Osteoblast (primary cell): Measurements from ENCODE around the gene JPH3. TPM values are rescaled to one million over a fixed set of nuclear protein-coding genes. Genes with fewer than 3 reads are reported as not detected.

Source experiments
- DNase-seq: peaks from one replicate; pipeline ENCODE4 v3.0.0; 2011; ENCODE audit warnings: low spot score, mixed read lengths; ENCODE audit not compliant: insufficient read length; ENCODE audit errors: missing footprints
- H2AFZ ChIP-seq: 2 replicates; pipeline ENCODE4 v1.6.0; 2011; ENCODE audit warnings: mild to moderate bottlenecking, low read length
- H3K27ac ChIP-seq: 2 replicates; pipeline ENCODE4 v1.5.1; 2011; ENCODE audit warnings: mild to moderate bottlenecking, low read depth, low read length, moderate library complexity
- H3K27me3 ChIP-seq: 2 replicates; pipeline ENCODE4 v1.6.0; 2012; ENCODE audit warnings: mild to moderate bottlenecking, control low read depth, inconsistent platforms, low read length, moderate library complexity; ENCODE audit not compliant: insufficient read depth
- H3K36me3 ChIP-seq: 2 replicates; pipeline ENCODE4 v1.5.1; 2011; ENCODE audit warnings: mild to moderate bottlenecking, low read length, control low read depth, moderate library complexity; ENCODE audit not compliant: insufficient read depth
- H3K4me1 ChIP-seq: 2 replicates; pipeline ENCODE4 v1.5.1; 2011; ENCODE audit warnings: mild to moderate bottlenecking, low read length, control low read depth, moderate library complexity; ENCODE audit not compliant: insufficient read depth
- H3K4me2 ChIP-seq: 2 replicates; pipeline ENCODE4 v1.6.0; 2011; ENCODE audit warnings: mild to moderate bottlenecking, low read length; ENCODE audit not compliant: insufficient read depth
- H3K4me3 ChIP-seq: fragments of 200-600 bp; sonication (generic); 3 replicates; pipeline ENCODE4 v1.5.1; 2012; ENCODE audit warnings: mild to moderate bottlenecking, low read length, inconsistent platforms; ENCODE audit not compliant: insufficient read depth
- H3K79me2 ChIP-seq: 2 replicates; pipeline ENCODE4 v1.6.0; 2012; ENCODE audit warnings: mild to moderate bottlenecking, low read length, control low read depth, inconsistent platforms; ENCODE audit not compliant: insufficient read depth
- H3K9me3 ChIP-seq: 2 replicates; pipeline ENCODE4 v1.5.1; 2011; ENCODE audit warnings: low read depth, low read length, control low read depth
- H4K20me1 ChIP-seq: 2 replicates; pipeline ENCODE4 v1.6.0; 2012; ENCODE audit warnings: mild to moderate bottlenecking, low read length, control low read depth; ENCODE audit not compliant: insufficient read depth
- total RNA-seq: library from RNA; depleted of rRNA; stranded (reverse); fragments of >200 nt; gene quantifications from 2 replicates; pipeline ENCODE4 v1.2.3, GENCODE V29; 2012
- TF ChIP-seq, protein P1 (sequence below): IDR thresholded peaks from 2 replicates; pipeline ENCODE4 v1.5.1; 2011; ENCODE audit warnings: mild to moderate bottlenecking, low read depth, low read length, moderate library complexity; ENCODE audit errors: extremely low read depth

Gene JPH3
- total RNA-seq, 1 donor, result not detected

GRCh38 chr16:87628940-87629339, 26.6 kb downstream of the JPH3 start:
- Histone ChIP-seq H3K27me3 (peaks cover 34% of the 10 kb centered on the region), H3K4me3 (no peak overlapping the region), H3K36me3 (no peaks in the 10 kb centered on the region), H3K27ac (no peak overlapping the region), H2AFZ (no peak overlapping the region), H4K20me1 (no peaks in the 10 kb centered on the region), H3K79me2 (no peaks in the 10 kb centered on the region), H3K4me2 (no peak overlapping the region), H3K9me3 (peaks cover 7% of the 10 kb centered on the region), H3K4me1 (no peaks in the 10 kb centered on the region)
- TF ChIP-seq, protein P1, sequence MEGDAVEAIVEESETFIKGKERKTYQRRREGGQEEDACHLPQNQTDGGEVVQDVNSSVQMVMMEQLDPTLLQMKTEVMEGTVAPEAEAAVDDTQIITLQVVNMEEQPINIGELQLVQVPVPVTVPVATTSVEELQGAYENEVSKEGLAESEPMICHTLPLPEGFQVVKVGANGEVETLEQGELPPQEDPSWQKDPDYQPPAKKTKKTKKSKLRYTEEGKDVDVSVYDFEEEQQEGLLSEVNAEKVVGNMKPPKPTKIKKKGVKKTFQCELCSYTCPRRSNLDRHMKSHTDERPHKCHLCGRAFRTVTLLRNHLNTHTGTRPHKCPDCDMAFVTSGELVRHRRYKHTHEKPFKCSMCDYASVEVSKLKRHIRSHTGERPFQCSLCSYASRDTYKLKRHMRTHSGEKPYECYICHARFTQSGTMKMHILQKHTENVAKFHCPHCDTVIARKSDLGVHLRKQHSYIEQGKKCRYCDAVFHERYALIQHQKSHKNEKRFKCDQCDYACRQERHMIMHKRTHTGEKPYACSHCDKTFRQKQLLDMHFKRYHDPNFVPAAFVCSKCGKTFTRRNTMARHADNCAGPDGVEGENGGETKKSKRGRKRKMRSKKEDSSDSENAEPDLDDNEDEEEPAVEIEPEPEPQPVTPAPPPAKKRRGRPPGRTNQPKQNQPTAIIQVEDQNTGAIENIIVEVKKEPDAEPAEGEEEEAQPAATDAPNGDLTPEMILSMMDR, result no peak
- peak; percentile 93 for DNase-seq

GRCh38 chr16:87631067-87631466, 28.8 kb downstream of the JPH3 start:
- H3K27me3 ChIP-seq, result peaks cover 31% of the 10 kb centered on the region
- H3K4me1 ChIP-seq, result no peaks in the 10 kb centered on the region
- H3K4me2 ChIP-seq, result no peak overlapping the region
- H3K79me2 ChIP-seq, result no peaks in the 10 kb centered on the region
- no peaks in the 10 kb centered on the region for H4K20me1 ChIP-seq
- no peak for DNase-seq
- no peak overlapping the region for H3K27ac ChIP-seq
- TF ChIP-seq, protein P1, result no peak
- H2AFZ ChIP-seq, result no peak overlapping the region
- H3K4me3 ChIP-seq, result no peak overlapping the region
- H3K9me3 ChIP-seq, result peaks cover 7% of the 10 kb centered on the region
- H3K36me3 ChIP-seq, result no peaks in the 10 kb centered on the region

DNA sequence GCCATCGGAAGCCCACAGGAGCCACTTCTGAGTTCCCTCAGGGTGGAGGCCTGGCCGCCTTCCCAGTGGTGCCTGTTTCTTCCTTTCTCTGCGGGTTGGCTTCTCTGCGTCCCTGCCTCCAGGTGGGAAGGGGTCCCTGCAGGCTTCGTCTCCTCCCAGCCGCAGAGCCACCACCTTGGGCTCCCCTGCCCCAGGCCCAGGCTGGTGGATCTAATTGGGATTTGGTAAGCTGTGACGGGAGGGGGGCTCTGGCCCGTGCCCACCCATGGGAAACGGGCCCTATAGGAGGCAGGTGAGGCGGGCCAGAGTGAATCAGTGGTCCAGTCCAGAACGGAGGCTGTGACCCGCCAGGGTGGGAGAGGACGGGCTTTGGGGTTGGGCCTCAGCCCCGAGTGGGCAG, 32.1 kb downstream of the JPH3 start:
- TF ChIP-seq, protein P1, result no peak
- Histone ChIP-seq H3K27ac (no peak overlapping the region), H3K79me2 (no peaks in the 10 kb centered on the region), H3K36me3 (no peaks in the 10 kb centered on the region), H3K9me3 (peaks cover 7% of the 10 kb centered on the region), H3K4me3 (no peak overlapping the region), H3K27me3 (peaks cover 35% of the 10 kb centered on the region), H3K4me2 (no peak overlapping the region), H3K4me1 (no peaks in the 10 kb centered on the region), H4K20me1 (no peaks in the 10 kb centered on the region), H2AFZ (no peak overlapping the region)
- DNase-seq, result no peak

DNA sequence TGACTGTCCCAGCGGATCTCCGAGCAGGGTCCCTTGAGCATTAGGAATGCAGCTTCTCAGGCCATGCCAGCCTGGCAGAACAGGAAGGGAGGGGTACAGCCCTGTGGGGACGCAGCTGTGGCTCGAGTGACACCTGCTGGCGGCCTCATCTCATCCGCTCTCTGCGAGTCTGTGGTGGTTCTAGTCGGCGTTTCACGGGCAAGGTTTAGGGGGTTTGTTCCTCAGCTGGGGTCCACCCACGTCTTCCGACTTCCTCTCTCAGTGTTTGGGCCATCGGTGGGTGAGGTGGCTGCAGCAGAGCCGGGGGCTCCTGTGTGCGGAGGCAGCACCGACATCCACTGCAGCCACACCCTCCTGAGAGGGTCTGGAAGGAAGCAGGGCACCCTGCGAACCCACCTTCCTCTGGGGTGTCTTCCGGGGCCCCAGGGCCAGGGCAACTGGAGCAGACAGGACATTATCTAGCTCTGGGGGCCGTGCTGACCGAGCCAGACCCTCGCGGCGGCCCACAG, 33.3 kb downstream of the JPH3 start:
- peak; percentile 97 for DNase-seq
- Histone ChIP-seq H3K79me2 (no peaks in the 10 kb centered on the region), H3K9me3 (peaks cover 7% of the 10 kb centered on the region), H2AFZ (peak overlapping the region; percentile 59), H3K4me1 (no peaks in the 10 kb centered on the region), H3K4me2 (peak overlapping the region; percentile 75), H4K20me1 (no peaks in the 10 kb centered on the region), H3K4me3 (peak overlapping the region; percentile 47), H3K27me3 (peaks cover 37% of the 10 kb centered on the region), H3K36me3 (no peaks in the 10 kb centered on the region), H3K27ac (no peak overlapping the region)
- TF ChIP-seq, protein P1, result peak; percentile 60
